ENCODE measurements around the gene CARD10.

DNA sequence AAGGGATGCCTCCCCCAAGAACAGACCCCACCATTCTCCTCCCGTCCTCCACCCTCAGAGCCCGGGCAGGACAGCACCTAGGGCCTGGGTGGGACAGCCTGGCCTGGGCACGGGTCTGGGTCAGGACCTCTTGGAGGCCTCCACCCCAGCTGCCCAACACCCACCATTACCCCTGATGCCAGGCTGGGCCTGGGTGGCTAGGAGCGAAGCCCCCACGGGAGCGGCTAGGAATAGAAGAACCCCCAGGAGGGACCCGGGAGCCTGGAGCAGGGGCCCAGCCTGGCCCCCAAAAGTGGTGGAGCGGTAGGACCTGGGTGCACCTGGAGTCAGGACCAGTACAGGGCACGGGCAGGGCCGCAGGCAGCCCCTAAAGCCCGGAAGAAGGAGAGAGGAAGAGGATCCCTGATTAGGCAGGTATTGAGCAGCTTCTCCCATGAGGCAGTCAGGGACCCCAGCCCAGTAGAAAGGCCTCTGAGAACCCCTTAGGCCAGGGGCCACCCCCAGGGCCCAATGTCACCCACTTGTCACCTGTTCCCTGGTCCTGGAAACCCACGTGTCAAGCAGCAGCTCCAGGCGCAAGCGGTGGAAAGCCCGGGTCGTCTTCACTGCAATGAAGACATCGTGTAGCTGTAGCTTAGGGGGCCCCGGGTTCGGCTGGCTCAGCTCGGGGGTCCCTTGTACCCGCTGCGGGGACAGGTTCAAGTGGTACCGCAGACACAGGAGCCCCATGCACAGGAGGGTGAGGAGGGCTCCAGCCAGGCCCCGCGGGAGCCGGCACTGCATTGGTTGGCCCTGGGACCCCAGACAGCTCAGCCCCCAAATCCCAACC, 33.6 kb downstream of the CARD10 start:
- TF ChIP-seq, protein P1, sequence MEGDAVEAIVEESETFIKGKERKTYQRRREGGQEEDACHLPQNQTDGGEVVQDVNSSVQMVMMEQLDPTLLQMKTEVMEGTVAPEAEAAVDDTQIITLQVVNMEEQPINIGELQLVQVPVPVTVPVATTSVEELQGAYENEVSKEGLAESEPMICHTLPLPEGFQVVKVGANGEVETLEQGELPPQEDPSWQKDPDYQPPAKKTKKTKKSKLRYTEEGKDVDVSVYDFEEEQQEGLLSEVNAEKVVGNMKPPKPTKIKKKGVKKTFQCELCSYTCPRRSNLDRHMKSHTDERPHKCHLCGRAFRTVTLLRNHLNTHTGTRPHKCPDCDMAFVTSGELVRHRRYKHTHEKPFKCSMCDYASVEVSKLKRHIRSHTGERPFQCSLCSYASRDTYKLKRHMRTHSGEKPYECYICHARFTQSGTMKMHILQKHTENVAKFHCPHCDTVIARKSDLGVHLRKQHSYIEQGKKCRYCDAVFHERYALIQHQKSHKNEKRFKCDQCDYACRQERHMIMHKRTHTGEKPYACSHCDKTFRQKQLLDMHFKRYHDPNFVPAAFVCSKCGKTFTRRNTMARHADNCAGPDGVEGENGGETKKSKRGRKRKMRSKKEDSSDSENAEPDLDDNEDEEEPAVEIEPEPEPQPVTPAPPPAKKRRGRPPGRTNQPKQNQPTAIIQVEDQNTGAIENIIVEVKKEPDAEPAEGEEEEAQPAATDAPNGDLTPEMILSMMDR (IDR thresholded peaks at IDR 0.05; ENCODE audit: low read depth, low read length) = no peak
- TF ChIP-seq EZH2phosphoT487 (IDR thresholded peaks at IDR 0.05; ENCODE audit: low read depth) = no peak
